Peyer's patch (tissue), 4 donors: ENCODE data around the gene TRPV4. TPM values are rescaled to one million over a fixed set of nuclear protein-coding genes. Genes with fewer than 3 reads are reported as not detected.

Experiments used
- DNase-seq, 3 donors: peaks; one replicate each; pipeline ENCODE4 v3.0.0-alpha.2; 2017 to 2019
- H3K27ac ChIP-seq, 4 donors: fragments of 200-600 bp; sonication (generic); one replicate each; pipeline ENCODE4 v1.5.1; 2016 to 2019
- H3K27me3 ChIP-seq, 2 donors: fragments of 200-600 bp; sonication (generic); one replicate each; pipeline ENCODE4 v1.5.1; 2019
- H3K36me3 ChIP-seq, 3 donors: fragments of 200-600 bp; sonication (generic); one replicate each; pipeline ENCODE4 v1.5.1; 2016 to 2019
- H3K4me1 ChIP-seq, 4 donors: fragments of 200-600 bp; sonication (generic); one replicate each; pipeline ENCODE4 v1.5.1; 2016 to 2019
- H3K4me3 ChIP-seq, 4 donors: fragments of 200-600 bp; sonication (generic); 1 replicate in 3 of 4; 2 replicates in 1 of 4; pipeline ENCODE4 v1.5.1; 2016 to 2019; ENCODE audit warnings: mild to moderate bottlenecking in 1 of 4
- H3K9me3 ChIP-seq, 4 donors: fragments of 200-600 bp; sonication (generic); one replicate each; pipeline ENCODE4 v1.5.1; 2016 to 2019; ENCODE audit warnings: mild to moderate bottlenecking in 1 of 4
- CTCF ChIP-seq, 6 experiments: fragments of 450-650 bp in 4 of 6; fragments of 200-600 bp in 2 of 6; sonication (generic) in 1 of 6; IDR thresholded peaks; one replicate each; pipeline ENCODE4 v1.5.1; 2017 to 2019; ENCODE audit warnings: antibody characterized with exemption in 6 of 6, mild to moderate bottlenecking in 3 of 6, moderate library complexity in 1 of 6
- POLR2A ChIP-seq, 2 donors: fragments of 450-650 bp; IDR thresholded peaks; one replicate each; pipeline ENCODE4 v1.5.1; 2017; ENCODE audit warnings: antibody characterized with exemption in 2 of 2, mild to moderate bottlenecking in 2 of 2, moderate library complexity in 2 of 2
- total RNA-seq, 4 donors: library from RNA; depleted of rRNA; stranded (reverse); fragments of >200 nt; gene quantifications; one replicate each; pipeline ENCODE4 v1.1.0, GENCODE V29; 2016

Gene TRPV4
- total RNA-seq, 4 donors from 2014 or later: 0.27 to 0.57 TPM; not detected in 2

- no peak for TF ChIP-seq CTCF (IDR thresholded peaks at IDR 0.05)
- no peak for TF ChIP-seq POLR2A (IDR thresholded peaks at IDR 0.05)
- Histone ChIP-seq H3K27ac (no peak overlapping the region), H3K27me3 (no peaks in the 10 kb centered on the region), H3K4me3 (no peak overlapping the region), H3K36me3 (no peaks in the 10 kb centered on the region), H3K9me3 (no peaks in the 10 kb centered on the region), H3K4me1 (peaks cover 0 to 5% (median 0%) of the 10 kb centered on the region in 4 donors)
- peak in 2 of 3 donors; percentile 35 to 37 for DNase-seq
Observed at GRCh38 chr12:109767991-109768900, 65.0 kb downstream of the TRPV4 start.

GRCh38 chr12:109767456-109767855, 65.7 kb downstream of the TRPV4 start:
- no peak overlapping the region for H3K27ac ChIP-seq
- H3K9me3 ChIP-seq: no peaks in the 10 kb centered on the region
- DNase-seq: no peak
- H3K4me3 ChIP-seq: no peak overlapping the region
- no peaks in the 10 kb centered on the region for H3K27me3 ChIP-seq
- H3K4me1 ChIP-seq: no peaks in the 10 kb centered on the region
- no peak for TF ChIP-seq CTCF (IDR thresholded peaks at IDR 0.05)
- no peak for TF ChIP-seq POLR2A (IDR thresholded peaks at IDR 0.05)
- no peaks in the 10 kb centered on the region for H3K36me3 ChIP-seq

GRCh38 chr12:109766251-109766778, 66.9 kb downstream of the TRPV4 start:
- no peaks in the 10 kb centered on the region for H3K4me1 ChIP-seq
- TF ChIP-seq CTCF (IDR thresholded peaks at IDR 0.05) (no peak), POLR2A (IDR thresholded peaks at IDR 0.05) (no peak)
- no peaks in the 10 kb centered on the region for H3K36me3 ChIP-seq
- H3K27me3 ChIP-seq: no peaks in the 10 kb centered on the region
- DNase-seq: peak in 2 of 3 donors; percentile 24 to 42
- no peak overlapping the region for H3K27ac ChIP-seq
- no peaks in the 10 kb centered on the region for H3K9me3 ChIP-seq
- no peak overlapping the region for H3K4me3 ChIP-seq

- Histone ChIP-seq H3K27ac (no peak overlapping the region), H3K36me3 (no peaks in the 10 kb centered on the region), H3K4me3 (no peak overlapping the region), H3K4me1 (no peaks in the 10 kb centered on the region), H3K27me3 (no peaks in the 10 kb centered on the region), H3K9me3 (no peaks in the 10 kb centered on the region)
- DNase-seq: peak in 1 of 3 donors; percentile 25
- TF ChIP-seq CTCF (IDR thresholded peaks at IDR 0.05) (no peak), POLR2A (IDR thresholded peaks at IDR 0.05) (no peak)
Observed at GRCh38 chr12:109765446-109765810, 67.8 kb downstream of the TRPV4 start.

- Histone ChIP-seq H3K4me3 (no peak overlapping the region), H3K27me3 (no peaks in the 10 kb centered on the region), H3K27ac (no peak overlapping the region), H3K4me1 (no peaks in the 10 kb centered on the region), H3K36me3 (no peaks in the 10 kb centered on the region), H3K9me3 (no peaks in the 10 kb centered on the region)
- peak in 1 of 3 donors; percentile 13 for DNase-seq
- TF ChIP-seq CTCF (IDR thresholded peaks at IDR 0.05) (no peak), POLR2A (IDR thresholded peaks at IDR 0.05) (no peak)
Observed at GRCh38 chr12:109764776-109765445, 68.3 kb downstream of the TRPV4 start.
